ENCODE measurements around the gene NOP53. TPM values are rescaled to one million over a fixed set of nuclear protein-coding genes. Genes with fewer than 3 reads are reported as not detected.

Gene NOP53
- total and polyA plus RNA-seq, 9 of the 15 experiments (the other 6 are each of a cell fraction or from before 2014, with no cell fraction given), result 6.5 to 274 (median 145) TPM

GRCh38 chr19:47745010-47745901 lies at the start of gene NOP53 (continued):
- peak; percentile 94 for TF ChIP-seq POLR2H (tag; IDR thresholded peaks at IDR 0.05; ENCODE audit: low read depth)
- no peak for TF ChIP-seq RBM14 (IDR thresholded peaks at IDR 0.05; ENCODE audit: borderline replicate concordance, insufficient read depth, low read depth, low read length)
- no peak for TF ChIP-seq CBFB (CRISPR knock-in tag; IDR thresholded peaks at IDR 0.05)
- TF ChIP-seq, protein P1, sequence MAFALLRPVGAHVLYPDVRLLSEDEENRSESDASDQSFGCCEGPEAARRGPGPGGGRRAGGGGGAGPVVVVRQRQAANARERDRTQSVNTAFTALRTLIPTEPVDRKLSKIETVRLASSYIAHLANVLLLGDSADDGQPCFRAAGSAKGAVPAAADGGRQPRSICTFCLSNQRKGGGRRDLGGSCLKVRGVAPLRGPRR (CRISPR knock-in tag; IDR thresholded peaks at IDR 0.05), result no peak
- no peak for TF ChIP-seq SPI1 (IDR thresholded peaks at IDR 0.05; ENCODE audit: borderline replicate concordance, low read depth, low read length)
- no peak for TF ChIP-seq FOXA3 (CRISPR knock-in tag; conservative IDR thresholded peaks at IDR 0.05 in 1 of 2, IDR thresholded peaks at IDR 0.05 in 1 of 2)
- no peak for TF ChIP-seq STAG1 (CRISPR knock-in tag; IDR thresholded peaks at IDR 0.05; ENCODE audit: borderline replicate concordance)
- TF ChIP-seq ZNF124 (CRISPR knock-in tag; IDR thresholded peaks at IDR 0.05), result no peak
- TF ChIP-seq ZNF41 (CRISPR knock-in tag; conservative IDR thresholded peaks at IDR 0.05), result no peak
- no peak for TF ChIP-seq NCOA4 (IDR thresholded peaks at IDR 0.05; ENCODE audit: partially characterized antibody)
- TF ChIP-seq RBM15 (IDR thresholded peaks at IDR 0.05; ENCODE audit: insufficient read depth, low read length), result no peak
- TF ChIP-seq CEBPZ (IDR thresholded peaks at IDR 0.05; ENCODE audit: borderline replicate concordance, low read depth, low read length), result no peak
- TF ChIP-seq SMAD1 (IDR thresholded peaks at IDR 0.05; ENCODE audit: low read depth, low read length, partially characterized antibody), result peak; percentile 82
- TF ChIP-seq, protein P2, sequence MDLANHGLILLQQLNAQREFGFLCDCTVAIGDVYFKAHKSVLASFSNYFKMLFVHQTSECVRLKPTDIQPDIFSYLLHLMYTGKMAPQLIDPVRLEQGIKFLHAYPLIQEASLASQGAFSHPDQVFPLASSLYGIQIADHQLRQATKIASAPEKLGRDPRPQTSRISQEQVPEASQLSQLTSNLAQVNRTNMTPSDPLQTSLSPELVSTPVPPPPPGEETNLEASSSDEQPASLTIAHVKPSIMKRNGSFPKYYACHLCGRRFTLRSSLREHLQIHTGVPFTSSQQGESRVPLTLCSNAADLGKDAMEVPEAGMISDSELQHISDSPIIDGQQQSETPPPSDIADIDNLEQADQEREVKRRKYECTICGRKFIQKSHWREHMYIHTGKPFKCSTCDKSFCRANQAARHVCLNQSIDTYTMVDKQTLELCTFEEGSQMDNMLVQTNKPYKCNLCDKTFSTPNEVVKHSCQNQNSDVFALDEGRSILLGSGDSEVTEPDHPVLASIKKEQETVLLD (IDR thresholded peaks at IDR 0.05), result peak; percentile 79
- no peak for TF ChIP-seq MEF2D (tag; conservative IDR thresholded peaks at IDR 0.05; ENCODE audit: low read depth)
